SKM-1 (cell line): ENCODE measurements around the gene OR51I2.
A peak's percentile ranks its signal among the peaks of the same experiment; 100 is the strongest.

Experiments used
- DNase-seq: peaks from one replicate; lab custom pipeline; 2025; ENCODE audit not compliant: unreplicated experiment; lab: John Stamatoyannopoulos, UW

The OR51I2 gene

GRCh38 chr11:5449023-5449422, at the start of gene OR51I2:
Gene OR51I2 (plus strand): TSS chr11:5449323. CDS start chr11:5453489, 4,166 bp downstream.
- no peak for DNase-seq

GRCh38 chr11:5405173-5405572, 44.0 kb upstream of the OR51I2 start:
- no peak for DNase-seq

GRCh38 chr11:5420993-5421392, 28.1 kb upstream of the OR51I2 start:
- no peak for DNase-seq

- no peak for DNase-seq
Measured at GRCh38 chr11:5421811-5422210, 27.3 kb upstream of the OR51I2 start, which contains the start of gene OR51Q1. Gene OR51Q1 (plus strand): TSS chr11:5422111. CDS start chr11:5422201, 90 bp downstream.

GRCh38 chr11:5423131-5423530, 26.0 kb upstream of the OR51I2 start:
- DNase-seq, result no peak

GRCh38 chr11:5441414-5441813, 7.7 kb upstream of the OR51I2 start, which contains the start of gene OR51I1:
Gene OR51I1 (minus strand): TSS chr11:5441514. CDS start chr11:5441514, 0 bp downstream.
- no peak for DNase-seq

GRCh38 chr11:5443835-5444393, 5.2 kb upstream of the OR51I2 start:
- no peak for DNase-seq

- no peak for DNase-seq
Measured at GRCh38 chr11:5449432-5449831, 309 bp downstream of the OR51I2 start.

GRCh38 chr11:5460983-5461621, 12.0 kb downstream of the OR51I2 start:
- no peak for DNase-seq

- DNase-seq, result no peak
Measured at GRCh38 chr11:5467527-5467926, 18.4 kb downstream of the OR51I2 start.

GRCh38 chr11:5473921-5474320, 24.8 kb downstream of the OR51I2 start:
- no peak for DNase-seq

GRCh38 chr11:5476186-5476819, 27.2 kb downstream of the OR51I2 start:
- peak; percentile 33 for DNase-seq

GRCh38 chr11:5486003-5486402, 36.9 kb downstream of the OR51I2 start:
- DNase-seq, result no peak

- DNase-seq, result no peak
Measured at GRCh38 chr11:5486421-5486820, 37.3 kb downstream of the OR51I2 start.

- no peak for DNase-seq
Measured at GRCh38 chr11:5488385-5488784, 39.3 kb downstream of the OR51I2 start, which contains the start of gene OR52D1. Gene OR52D1 (plus strand): TSS chr11:5488685. CDS start chr11:5488707, 22 bp downstream.

- no peak for DNase-seq
Measured at GRCh38 chr11:5488798-5489399, 39.8 kb downstream of the OR51I2 start.

- DNase-seq, result no peak
Measured at GRCh38 chr11:5489576-5490357, 40.6 kb downstream of the OR51I2 start.

- DNase-seq, result no peak
Measured at GRCh38 chr11:5499671-5500070, 50.5 kb downstream of the OR51I2 start.

GRCh38 chr11:5500393-5500801, 51.3 kb downstream of the OR51I2 start:
- DNase-seq, result no peak

- DNase-seq, result no peak
Measured at GRCh38 chr11:5504403-5504921, 55.3 kb downstream of the OR51I2 start.
